Mammary epithelial cell (primary cell): ENCODE results near the gene RAB40A.

Experiments
- CTCF ChIP-seq, 2 donors: IDR thresholded peaks in 1 of 2; conservative IDR thresholded peaks in 1 of 2; 2 replicates each; pipeline ENCODE4 v1.5.1; 2011 to 2012; ENCODE audit warnings: inconsistent platforms in 2 of 2, low read length in 2 of 2, mild to moderate bottlenecking in 2 of 2, control low read depth in 1 of 2, low read depth in 1 of 2; ENCODE audit not compliant: insufficient read depth in 1 of 2; ENCODE audit errors: extremely low read depth in 1 of 2
- EZH2 ChIP-seq: IDR thresholded peaks from 2 replicates; pipeline ENCODE4 v1.6.1; 2012; ENCODE audit warnings: low read length, inconsistent platforms, borderline replicate concordance

GRCh38 chrX:103538728-103539127, 19.4 kb upstream of the RAB40A start:
- TF ChIP-seq CTCF (conservative IDR thresholded peaks at IDR 0.05 in 1 of 2, IDR thresholded peaks at IDR 0.05 in 1 of 2; ENCODE audit: extremely low read depth in 1 of 2, insufficient read depth in 1 of 2, low read depth in 1 of 2, low read length in 2 of 2) (no peak), EZH2 (no peak)
